Endothelial cell (in vitro differentiated cells): ENCODE data around the gene RAPH1. TPM values are rescaled to one million over a fixed set of nuclear protein-coding genes. Genes with fewer than 3 reads are reported as not detected.

ENCODE experiments used
- DNase-seq: peaks from one replicate; pipeline ENCODE4 v3.0.0; 2021; ENCODE audit warnings: low spot score
- H3K27ac Mint-ChIP-seq: one replicate; pipeline ENCODE4 v1.8.0; 2021; ENCODE audit warnings: mixed read lengths, inconsistent platforms; ENCODE audit not compliant: unreplicated experiment
- H3K27me3 Mint-ChIP-seq: one replicate; pipeline ENCODE4 v1.8.0; 2021; ENCODE audit warnings: mild to moderate bottlenecking, moderate library complexity, mixed read lengths, inconsistent platforms; ENCODE audit not compliant: unreplicated experiment
- H3K36me3 Mint-ChIP-seq: one replicate; pipeline ENCODE4 v1.8.0; 2021; ENCODE audit warnings: mild to moderate bottlenecking, low read depth, mixed read lengths, inconsistent platforms; ENCODE audit not compliant: unreplicated experiment
- H3K4me1 Mint-ChIP-seq: one replicate; pipeline ENCODE4 v1.8.0; 2021; ENCODE audit warnings: mild to moderate bottlenecking, mixed read lengths, inconsistent platforms; ENCODE audit not compliant: unreplicated experiment
- H3K4me3 Mint-ChIP-seq: one replicate; pipeline ENCODE4 v1.8.0; 2021; ENCODE audit warnings: mild to moderate bottlenecking, mixed read lengths, inconsistent platforms; ENCODE audit not compliant: unreplicated experiment
- H3K9me3 Mint-ChIP-seq: one replicate; pipeline ENCODE4 v1.8.0; 2021; ENCODE audit warnings: mixed read lengths, inconsistent platforms; ENCODE audit not compliant: unreplicated experiment
- total RNA-seq: library from RNA; stranded (reverse); fragmentation: NEBNext Ultra II Directional; extraction: Animal tissue kit (Norgen Biotek cat#: 25700); gene quantifications from one replicate; pipeline ENCODE4 v1.2.1, GENCODE V29; 2021; ENCODE audit not compliant: unreplicated experiment
- TF ChIP-seq, protein P1 (sequence below): fragments of 200-600 bp; sonication (generic); IDR thresholded peaks from one replicate; pipeline ENCODE4 v1.5.0; 2021; ENCODE audit warnings: antibody characterized with exemption; ENCODE audit not compliant: unreplicated experiment

The RAPH1 gene
- total RNA-seq, 1 donor from 2014 or later: 74.1 TPM

DNA sequence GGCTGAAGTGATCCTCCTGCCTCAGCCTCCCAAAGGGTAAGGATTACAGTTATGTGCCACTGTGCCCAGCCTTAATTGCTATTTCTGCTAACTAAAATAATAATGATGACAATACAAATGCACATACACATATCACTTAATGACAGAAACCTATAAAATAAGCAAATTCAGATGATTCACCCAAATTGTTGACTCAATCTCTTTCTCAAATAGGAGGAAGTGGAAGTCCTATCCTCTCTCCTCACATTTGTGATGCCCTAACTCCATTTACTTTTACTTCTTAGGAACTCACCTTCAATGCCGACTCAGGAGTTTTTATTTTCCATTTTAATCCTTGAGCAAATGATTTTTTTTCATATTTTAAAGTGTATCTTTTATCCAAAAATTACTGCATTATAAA lies 24.5 kb upstream of the RAPH1 start:
- TF ChIP-seq, protein P1, sequence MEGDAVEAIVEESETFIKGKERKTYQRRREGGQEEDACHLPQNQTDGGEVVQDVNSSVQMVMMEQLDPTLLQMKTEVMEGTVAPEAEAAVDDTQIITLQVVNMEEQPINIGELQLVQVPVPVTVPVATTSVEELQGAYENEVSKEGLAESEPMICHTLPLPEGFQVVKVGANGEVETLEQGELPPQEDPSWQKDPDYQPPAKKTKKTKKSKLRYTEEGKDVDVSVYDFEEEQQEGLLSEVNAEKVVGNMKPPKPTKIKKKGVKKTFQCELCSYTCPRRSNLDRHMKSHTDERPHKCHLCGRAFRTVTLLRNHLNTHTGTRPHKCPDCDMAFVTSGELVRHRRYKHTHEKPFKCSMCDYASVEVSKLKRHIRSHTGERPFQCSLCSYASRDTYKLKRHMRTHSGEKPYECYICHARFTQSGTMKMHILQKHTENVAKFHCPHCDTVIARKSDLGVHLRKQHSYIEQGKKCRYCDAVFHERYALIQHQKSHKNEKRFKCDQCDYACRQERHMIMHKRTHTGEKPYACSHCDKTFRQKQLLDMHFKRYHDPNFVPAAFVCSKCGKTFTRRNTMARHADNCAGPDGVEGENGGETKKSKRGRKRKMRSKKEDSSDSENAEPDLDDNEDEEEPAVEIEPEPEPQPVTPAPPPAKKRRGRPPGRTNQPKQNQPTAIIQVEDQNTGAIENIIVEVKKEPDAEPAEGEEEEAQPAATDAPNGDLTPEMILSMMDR: no peak
- no peak overlapping the region for H3K27ac Mint-ChIP-seq
- H3K9me3 Mint-ChIP-seq: no peaks in the 10 kb centered on the region
- no peaks in the 10 kb centered on the region for H3K27me3 Mint-ChIP-seq
- H3K4me1 Mint-ChIP-seq: no peaks in the 10 kb centered on the region
- DNase-seq: no peak
- no peak overlapping the region for H3K4me3 Mint-ChIP-seq
- H3K36me3 Mint-ChIP-seq: no peaks in the 10 kb centered on the region

DNA sequence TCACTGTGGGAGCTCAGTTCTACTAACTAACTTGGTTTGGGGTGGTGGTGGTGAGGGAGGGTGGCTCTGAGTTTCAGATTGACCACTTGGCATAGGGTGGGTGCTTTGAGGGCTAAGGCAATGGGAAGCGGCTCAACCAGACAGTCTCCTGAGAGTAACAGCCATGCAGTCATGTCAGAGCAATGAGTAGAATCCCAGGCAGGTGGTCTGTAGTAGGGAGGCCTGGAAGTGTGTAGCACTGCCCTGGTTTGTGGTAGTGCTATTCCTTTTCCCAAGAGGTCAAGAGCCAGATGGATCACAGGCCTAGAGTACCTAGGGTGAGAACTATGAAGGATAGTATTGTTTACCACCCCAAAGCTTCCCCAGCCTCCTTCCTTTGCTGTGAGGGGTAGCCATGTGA lies 18.7 kb upstream of the RAPH1 start:
- H3K4me1 Mint-ChIP-seq: peaks cover 3% of the 10 kb centered on the region
- TF ChIP-seq, protein P1: no peak
- H3K36me3 Mint-ChIP-seq: no peaks in the 10 kb centered on the region
- H3K27ac Mint-ChIP-seq: no peak overlapping the region
- no peaks in the 10 kb centered on the region for H3K9me3 Mint-ChIP-seq
- H3K4me3 Mint-ChIP-seq: no peak overlapping the region
- DNase-seq: no peak
- H3K27me3 Mint-ChIP-seq: no peaks in the 10 kb centered on the region

DNA sequence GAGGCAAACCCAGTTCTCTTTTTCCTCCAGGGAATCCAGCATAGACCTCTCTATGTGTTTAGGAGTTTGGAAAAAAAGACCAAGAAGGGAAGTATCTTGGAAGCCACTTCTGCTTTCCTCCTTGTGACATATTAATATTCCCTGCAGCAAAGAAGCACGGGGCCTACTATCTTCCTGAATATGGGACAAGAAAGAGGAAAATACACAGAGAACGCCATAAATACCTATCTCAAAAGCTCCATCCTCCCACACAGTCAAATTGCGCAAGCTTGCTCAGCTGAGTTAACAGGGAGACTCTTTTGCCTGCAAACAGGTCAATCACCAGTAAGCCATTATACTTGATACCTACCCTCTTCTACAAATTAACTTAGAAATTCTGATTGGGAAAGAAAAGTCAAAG lies 16.7 kb upstream of the RAPH1 start:
- DNase-seq: no peak
- no peaks in the 10 kb centered on the region for H3K36me3 Mint-ChIP-seq
- TF ChIP-seq, protein P1: no peak
- H3K4me3 Mint-ChIP-seq: no peak overlapping the region
- no peaks in the 10 kb centered on the region for H3K27me3 Mint-ChIP-seq
- peaks cover 3% of the 10 kb centered on the region for H3K4me1 Mint-ChIP-seq
- no peak overlapping the region for H3K27ac Mint-ChIP-seq
- H3K9me3 Mint-ChIP-seq: no peaks in the 10 kb centered on the region

DNA sequence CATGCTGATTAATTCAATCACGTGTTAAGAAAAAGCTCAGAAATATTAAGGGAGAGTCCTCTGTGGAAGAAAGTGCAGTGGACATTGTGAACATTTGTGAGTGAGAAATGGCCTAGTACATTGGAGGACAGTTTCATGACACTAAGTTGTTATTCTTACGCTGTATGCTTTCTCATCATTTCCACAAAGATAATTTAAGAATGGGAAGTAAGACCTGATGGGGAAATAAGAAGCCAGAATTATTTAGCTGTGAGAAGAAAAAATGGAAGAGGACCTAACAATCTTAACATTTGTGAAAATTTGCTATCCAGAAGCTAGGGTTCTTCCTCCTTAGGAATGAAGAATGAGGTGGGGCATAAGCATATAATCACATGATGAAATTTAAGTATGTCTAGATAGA lies 15.2 kb upstream of the RAPH1 start:
- no peak for DNase-seq
- no peaks in the 10 kb centered on the region for H3K27me3 Mint-ChIP-seq
- H3K27ac Mint-ChIP-seq: no peak overlapping the region
- TF ChIP-seq, protein P1: no peak
- no peaks in the 10 kb centered on the region for H3K9me3 Mint-ChIP-seq
- H3K4me1 Mint-ChIP-seq: peaks cover 3% of the 10 kb centered on the region
- H3K4me3 Mint-ChIP-seq: no peak overlapping the region
- no peaks in the 10 kb centered on the region for H3K36me3 Mint-ChIP-seq

DNA sequence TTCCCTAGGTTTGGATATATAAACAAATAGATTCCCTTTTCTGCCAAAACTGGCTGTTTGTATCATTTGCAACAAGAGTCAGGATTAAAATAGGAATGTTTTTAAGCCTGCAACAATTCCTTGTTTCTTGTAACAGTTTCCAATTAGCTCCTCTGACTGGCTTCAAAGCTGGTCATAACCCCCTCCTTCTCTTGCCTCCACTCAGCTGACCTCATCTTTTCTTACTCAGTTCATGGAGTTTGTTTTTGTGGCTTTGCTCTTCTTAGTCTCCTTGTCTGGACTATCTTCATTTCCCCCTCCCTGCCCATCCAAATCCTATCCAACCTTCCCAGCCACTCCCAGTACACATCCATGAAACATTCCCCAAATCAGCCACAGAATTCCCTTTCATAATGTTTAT lies 14.3 kb upstream of the RAPH1 start:
- peaks cover 3% of the 10 kb centered on the region for H3K4me1 Mint-ChIP-seq
- no peak overlapping the region for H3K27ac Mint-ChIP-seq
- H3K27me3 Mint-ChIP-seq: no peaks in the 10 kb centered on the region
- H3K9me3 Mint-ChIP-seq: no peaks in the 10 kb centered on the region
- no peak for DNase-seq
- H3K4me3 Mint-ChIP-seq: no peak overlapping the region
- TF ChIP-seq, protein P1: no peak
- no peaks in the 10 kb centered on the region for H3K36me3 Mint-ChIP-seq
